ENCODE results near the gene NOX3.
"Not testable (repeated sequence)": the region's sequence is repeated elsewhere in the genome, so short reads cannot be mapped to it uniquely, and the experiment has no call there.

The NOX3 gene

GRCh38 chr6:155371230-155371629, 84.4 kb downstream of the NOX3 start:
- no peak for DNase-seq (ENCODE audit: low read depth in 2 of 2)

- DNase-seq (ENCODE audit: low read depth in 2 of 2): no peak
These were observed 89.3 kb downstream of the NOX3 start for GRCh38 chr6:155366325-155366724.

- no peak for DNase-seq (ENCODE audit: low read depth in 2 of 2)
These were observed 90.7 kb downstream of the NOX3 start for GRCh38 chr6:155364844-155365437.

- not testable (repeated sequence) for DNase-seq (ENCODE audit: low read depth in 2 of 2)
These were observed 91.6 kb downstream of the NOX3 start for GRCh38 chr6:155364021-155364420.

- not testable (repeated sequence) for DNase-seq (ENCODE audit: low read depth in 2 of 2)
These were observed 92.5 kb downstream of the NOX3 start for GRCh38 chr6:155362968-155363632.

- no peak for DNase-seq (ENCODE audit: low read depth in 2 of 2)
These were observed 101.5 kb downstream of the NOX3 start for GRCh38 chr6:155354167-155354566.

- DNase-seq (ENCODE audit: low read depth in 2 of 2): no peak
These were observed 102.8 kb downstream of the NOX3 start for GRCh38 chr6:155352811-155353210.

- DNase-seq (ENCODE audit: low read depth in 2 of 2): no peak
These were observed 103.6 kb downstream of the NOX3 start for GRCh38 chr6:155352130-155352420.

- DNase-seq (ENCODE audit: low read depth in 2 of 2): no peak
These were observed 104.1 kb downstream of the NOX3 start for GRCh38 chr6:155351273-155352129.

GRCh38 chr6:155349956-155350355, 105.7 kb downstream of the NOX3 start:
- DNase-seq (ENCODE audit: low read depth in 2 of 2): no peak

- DNase-seq (ENCODE audit: low read depth in 2 of 2): no peak
These were observed 106.5 kb downstream of the NOX3 start for GRCh38 chr6:155349129-155349528.

- no peak for DNase-seq (ENCODE audit: low read depth in 2 of 2)
These were observed 107.8 kb downstream of the NOX3 start for GRCh38 chr6:155347800-155348199.

- no peak for DNase-seq (ENCODE audit: low read depth in 2 of 2)
These were observed 108.7 kb downstream of the NOX3 start for GRCh38 chr6:155346957-155347356.

Data from stimulated activated CD4-positive, alpha-beta T cell treated with anti-CD3 and anti-CD28 coated beads, Interleukin-1b, Interleukin-23, amount 100 ng/mL, for 4 hours (primary cell).